OCI-LY1 (cell line): ENCODE data around the gene SH3RF1.

Experiments
- H2AFZ ChIP-seq: fragments of 200-600 bp; sonication (generic), shearing (Covaris generic); 2 replicates; pipeline ENCODE4 v1.6.0; 2014; ENCODE audit warnings: antibody characterized with exemption, mild to moderate bottlenecking, low read length
- H3F3A ChIP-seq: fragments of 200-600 bp; sonication (generic), shearing (Covaris generic); 2 replicates; pipeline ENCODE4 v1.6.0; 2014; ENCODE audit warnings: mild to moderate bottlenecking, antibody characterized with exemption, low read length, moderate library complexity; ENCODE audit not compliant: insufficient read depth
- H3K27ac ChIP-seq: fragments of 200-600 bp; sonication (generic); 2 replicates; pipeline ENCODE4 v1.5.1; 2014; ENCODE audit warnings: low read length, mixed run types, mild to moderate bottlenecking, low read depth; ENCODE audit not compliant: poor library complexity, severe bottlenecking
- H3K27me3 ChIP-seq: fragments of 200-600 bp; sonication (generic); 2 replicates; pipeline ENCODE4 v1.6.0; 2014; ENCODE audit warnings: antibody characterized with exemption, mild to moderate bottlenecking, low read length, moderate library complexity; ENCODE audit not compliant: insufficient read depth
- H3K36me3 ChIP-seq: fragments of 200-600 bp; sonication (generic); 2 replicates; pipeline ENCODE4 v1.6.1; 2014; ENCODE audit warnings: mild to moderate bottlenecking, antibody characterized with exemption, low read length, moderate library complexity, mixed read lengths; ENCODE audit not compliant: insufficient read depth
- H3K4me1 ChIP-seq: fragments of 200-600 bp; sonication (generic); 2 replicates; pipeline ENCODE4 v1.5.1; 2014; ENCODE audit warnings: mild to moderate bottlenecking, low read length, moderate library complexity; ENCODE audit not compliant: insufficient read depth, severe bottlenecking
- H3K4me2 ChIP-seq: fragments of 200-600 bp; sonication (generic), shearing (Covaris generic); 2 replicates; pipeline ENCODE4 v1.6.1; 2014; ENCODE audit warnings: low read length
- H3K4me3 ChIP-seq: fragments of 200-600 bp; sonication (generic); 2 replicates; pipeline ENCODE4 v1.5.1; 2014; ENCODE audit warnings: low read length, low read depth, mild to moderate bottlenecking, mixed read lengths; ENCODE audit not compliant: poor library complexity, severe bottlenecking
- H3K79me2 ChIP-seq: fragments of 200-600 bp; shearing (Covaris generic); 2 replicates; pipeline ENCODE4 v1.6.1; 2016; ENCODE audit warnings: mixed run types, low read length, mixed read lengths; ENCODE audit not compliant: insufficient read depth
- H3K9ac ChIP-seq: fragments of 200-600 bp; sonication (generic), shearing (Covaris generic); 2 replicates; pipeline ENCODE4 v1.6.1; 2014; ENCODE audit warnings: mild to moderate bottlenecking, low read length, mixed read lengths
- H3K9me2 ChIP-seq: fragments of 200-600 bp; sonication (generic), shearing (Covaris generic); 2 replicates; pipeline ENCODE4 v1.6.1; 2014; ENCODE audit warnings: low read depth, mild to moderate bottlenecking, low read length, mixed read lengths
- H3K9me3 ChIP-seq: fragments of 200-600 bp; shearing (Covaris generic); 2 replicates; pipeline ENCODE4 v1.6.1; 2014; ENCODE audit warnings: low read length, mixed read lengths
- H4K20me1 ChIP-seq: fragments of 200-600 bp; sonication (generic), shearing (Covaris generic); 2 replicates; pipeline ENCODE4 v1.6.0; 2016; ENCODE audit warnings: mild to moderate bottlenecking, low read length; ENCODE audit not compliant: insufficient read depth
- CTCF ChIP-seq: fragments of 200-600 bp; sonication (generic), shearing (Covaris generic); IDR thresholded peaks from 2 replicates; pipeline ENCODE4 v1.5.1; 2017; ENCODE audit warnings: mild to moderate bottlenecking, antibody characterized with exemption, low read length, moderate library complexity, mixed read lengths
- EZH2 ChIP-seq: fragments of 200-600 bp; sonication (generic), shearing (Covaris generic); IDR thresholded peaks from 2 replicates; pipeline ENCODE4 v1.8.0; 2017; ENCODE audit warnings: borderline replicate concordance, mixed run types, mild to moderate bottlenecking, antibody characterized with exemption, low read length, moderate library complexity, mixed read lengths

Gene SH3RF1

GRCh38 chr4:169136796-169137557, 133.8 kb downstream of the SH3RF1 start:
- H3K79me2 ChIP-seq = no peaks in the 10 kb centered on the region
- no peaks in the 10 kb centered on the region for H3K9me2 ChIP-seq
- no peak overlapping the region for H2AFZ ChIP-seq
- no peaks in the 10 kb centered on the region for H4K20me1 ChIP-seq
- no peak overlapping the region for H3K4me3 ChIP-seq
- TF ChIP-seq EZH2 (no peak), CTCF (no peak)
- no peaks in the 10 kb centered on the region for H3K36me3 ChIP-seq
- no peaks in the 10 kb centered on the region for H3K9me3 ChIP-seq
- no peaks in the 10 kb centered on the region for H3K27me3 ChIP-seq
- H3F3A ChIP-seq = no peaks in the 10 kb centered on the region
- no peak overlapping the region for H3K27ac ChIP-seq
- no peak overlapping the region for H3K4me2 ChIP-seq
- no peak overlapping the region for H3K9ac ChIP-seq
- H3K4me1 ChIP-seq = no peaks in the 10 kb centered on the region

- no peaks in the 10 kb centered on the region for H3K9me3 ChIP-seq
- H3K36me3 ChIP-seq = no peaks in the 10 kb centered on the region
- no peak overlapping the region for H3K9ac ChIP-seq
- no peaks in the 10 kb centered on the region for H3F3A ChIP-seq
- no peaks in the 10 kb centered on the region for H3K4me1 ChIP-seq
- no peak overlapping the region for H3K4me3 ChIP-seq
- H2AFZ ChIP-seq = no peak overlapping the region
- H3K79me2 ChIP-seq = no peaks in the 10 kb centered on the region
- H4K20me1 ChIP-seq = no peaks in the 10 kb centered on the region
- H3K9me2 ChIP-seq = no peaks in the 10 kb centered on the region
- H3K27ac ChIP-seq = no peak overlapping the region
- TF ChIP-seq EZH2 = no peak
- TF ChIP-seq CTCF = no peak
- H3K27me3 ChIP-seq = no peaks in the 10 kb centered on the region
- H3K4me2 ChIP-seq = no peak overlapping the region
Observed at GRCh38 chr4:169136330-169136729, 134.4 kb downstream of the SH3RF1 start.

- H3K4me2 ChIP-seq = no peak overlapping the region
- H3K36me3 ChIP-seq = no peaks in the 10 kb centered on the region
- H2AFZ ChIP-seq = no peak overlapping the region
- no peak overlapping the region for H3K27ac ChIP-seq
- no peaks in the 10 kb centered on the region for H3K4me1 ChIP-seq
- no peaks in the 10 kb centered on the region for H3F3A ChIP-seq
- H3K9me2 ChIP-seq = no peaks in the 10 kb centered on the region
- no peak overlapping the region for H3K9ac ChIP-seq
- H3K9me3 ChIP-seq = no peaks in the 10 kb centered on the region
- no peaks in the 10 kb centered on the region for H3K79me2 ChIP-seq
- TF ChIP-seq EZH2 (no peak), CTCF (no peak)
- no peak overlapping the region for H3K4me3 ChIP-seq
- H4K20me1 ChIP-seq = no peaks in the 10 kb centered on the region
- no peaks in the 10 kb centered on the region for H3K27me3 ChIP-seq
Observed at GRCh38 chr4:169135776-169136175, 135.0 kb downstream of the SH3RF1 start.
